GM23338 (cell line): Measurements from ENCODE around the gene TRPC4AP. TPM values are rescaled to one million over a fixed set of nuclear protein-coding genes. Genes with fewer than 3 reads are reported as not detected.

Experiments
- ZNF331 ChIP-seq: fragments of 250-450 bp; sonication (Bioruptor Pico); IDR thresholded peaks from 2 replicates; pipeline ENCODE4 v1.5.0; 2020; ENCODE audit warnings: low read depth, mild to moderate bottlenecking, moderate library complexity
- ZNF462 ChIP-seq: fragments of 250-450 bp; sonication (Bioruptor Pico); IDR thresholded peaks from 2 replicates; pipeline ENCODE4 v1.5.0; 2020; ENCODE audit warnings: mild to moderate bottlenecking, moderate library complexity
- polyA plus RNA-seq: library from polyadenylated mRNA; unstranded; fragments of >200 nt; fragmentation: Nextera tagmentation; extraction: Ambion mirVana; gene quantifications from 2 replicates; pipeline ENCODE4 v1.2.1, GENCODE V29; 2016
- total RNA-seq: library from RNA; depleted of rRNA; stranded (reverse); fragments of >200 nt; shearing (Covaris generic); gene quantifications from 2 replicates; pipeline ENCODE4 v1.2.3, GENCODE V29; 2014
- TF ChIP-seq, protein P1 (sequence below): IDR thresholded peaks from one replicate; pipeline ENCODE4 v1.6.1; 2018; ENCODE audit warnings: antibody characterized with exemption; ENCODE audit not compliant: unreplicated experiment
- TF ChIP-seq, protein P2 (sequence below): IDR thresholded peaks from 2 replicates; pipeline ENCODE4 v1.6.1; 2016; ENCODE audit warnings: antibody characterized with exemption

The TRPC4AP gene
- total and polyA plus RNA-seq, 2 experiments from 2014 or later = 48.8 to 89.5 TPM

DNA sequence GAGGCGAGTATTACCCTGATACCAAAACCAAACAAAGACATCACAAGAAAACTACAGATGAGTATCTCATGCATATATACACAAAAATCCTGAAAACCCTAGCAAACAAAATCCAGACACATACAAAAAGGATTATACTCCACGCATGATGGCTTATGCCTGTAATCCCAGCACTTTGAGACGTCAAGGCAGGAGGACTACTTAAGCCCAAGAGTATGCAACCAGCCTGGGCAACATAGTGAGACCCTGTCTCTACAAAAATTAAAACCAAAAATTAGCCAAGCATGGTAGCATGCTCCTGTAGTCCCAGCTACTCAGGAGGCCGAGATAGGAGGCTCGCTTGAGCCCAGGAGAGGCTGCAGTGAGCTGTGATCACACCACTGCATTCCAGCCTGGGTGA lies 32.4 kb downstream of the TRPC4AP start (continued):
- TF ChIP-seq, protein P1, sequence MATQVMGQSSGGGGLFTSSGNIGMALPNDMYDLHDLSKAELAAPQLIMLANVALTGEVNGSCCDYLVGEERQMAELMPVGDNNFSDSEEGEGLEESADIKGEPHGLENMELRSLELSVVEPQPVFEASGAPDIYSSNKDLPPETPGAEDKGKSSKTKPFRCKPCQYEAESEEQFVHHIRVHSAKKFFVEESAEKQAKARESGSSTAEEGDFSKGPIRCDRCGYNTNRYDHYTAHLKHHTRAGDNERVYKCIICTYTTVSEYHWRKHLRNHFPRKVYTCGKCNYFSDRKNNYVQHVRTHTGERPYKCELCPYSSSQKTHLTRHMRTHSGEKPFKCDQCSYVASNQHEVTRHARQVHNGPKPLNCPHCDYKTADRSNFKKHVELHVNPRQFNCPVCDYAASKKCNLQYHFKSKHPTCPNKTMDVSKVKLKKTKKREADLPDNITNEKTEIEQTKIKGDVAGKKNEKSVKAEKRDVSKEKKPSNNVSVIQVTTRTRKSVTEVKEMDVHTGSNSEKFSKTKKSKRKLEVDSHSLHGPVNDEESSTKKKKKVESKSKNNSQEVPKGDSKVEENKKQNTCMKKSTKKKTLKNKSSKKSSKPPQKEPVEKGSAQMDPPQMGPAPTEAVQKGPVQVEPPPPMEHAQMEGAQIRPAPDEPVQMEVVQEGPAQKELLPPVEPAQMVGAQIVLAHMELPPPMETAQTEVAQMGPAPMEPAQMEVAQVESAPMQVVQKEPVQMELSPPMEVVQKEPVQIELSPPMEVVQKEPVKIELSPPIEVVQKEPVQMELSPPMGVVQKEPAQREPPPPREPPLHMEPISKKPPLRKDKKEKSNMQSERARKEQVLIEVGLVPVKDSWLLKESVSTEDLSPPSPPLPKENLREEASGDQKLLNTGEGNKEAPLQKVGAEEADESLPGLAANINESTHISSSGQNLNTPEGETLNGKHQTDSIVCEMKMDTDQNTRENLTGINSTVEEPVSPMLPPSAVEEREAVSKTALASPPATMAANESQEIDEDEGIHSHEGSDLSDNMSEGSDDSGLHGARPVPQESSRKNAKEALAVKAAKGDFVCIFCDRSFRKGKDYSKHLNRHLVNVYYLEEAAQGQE = no peak
- TF ChIP-seq, protein P2, sequence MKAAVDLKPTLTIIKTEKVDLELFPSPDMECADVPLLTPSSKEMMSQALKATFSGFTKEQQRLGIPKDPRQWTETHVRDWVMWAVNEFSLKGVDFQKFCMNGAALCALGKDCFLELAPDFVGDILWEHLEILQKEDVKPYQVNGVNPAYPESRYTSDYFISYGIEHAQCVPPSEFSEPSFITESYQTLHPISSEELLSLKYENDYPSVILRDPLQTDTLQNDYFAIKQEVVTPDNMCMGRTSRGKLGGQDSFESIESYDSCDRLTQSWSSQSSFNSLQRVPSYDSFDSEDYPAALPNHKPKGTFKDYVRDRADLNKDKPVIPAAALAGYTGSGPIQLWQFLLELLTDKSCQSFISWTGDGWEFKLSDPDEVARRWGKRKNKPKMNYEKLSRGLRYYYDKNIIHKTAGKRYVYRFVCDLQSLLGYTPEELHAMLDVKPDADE = no peak
- TF ChIP-seq ZNF331 (CRISPR knock-in tag) (no peak), ZNF462 (CRISPR knock-in tag) (no peak)
